Peyer's patch (tissue), 4 donors: ENCODE data around the gene AZI2. TPM values are rescaled to one million over a fixed set of nuclear protein-coding genes. Genes with fewer than 3 reads are reported as not detected.
A peak's percentile ranks its signal among the peaks of the same experiment; 100 is the strongest.

Experiments
- DNase-seq, 3 donors: peaks; one replicate each; pipeline ENCODE4 v3.0.0-alpha.2; 2017 to 2019
- H3K27ac ChIP-seq, 4 donors: fragments of 200-600 bp; sonication (generic); one replicate each; pipeline ENCODE4 v1.5.1; 2016 to 2019
- H3K27me3 ChIP-seq, 2 donors: fragments of 200-600 bp; sonication (generic); one replicate each; pipeline ENCODE4 v1.5.1; 2019
- H3K36me3 ChIP-seq, 3 donors: fragments of 200-600 bp; sonication (generic); one replicate each; pipeline ENCODE4 v1.5.1; 2016 to 2019
- H3K4me1 ChIP-seq, 4 donors: fragments of 200-600 bp; sonication (generic); one replicate each; pipeline ENCODE4 v1.5.1; 2016 to 2019
- H3K4me3 ChIP-seq, 4 donors: fragments of 200-600 bp; sonication (generic); 1 replicate in 3 of 4; 2 replicates in 1 of 4; pipeline ENCODE4 v1.5.1; 2016 to 2019; ENCODE audit warnings: mild to moderate bottlenecking in 1 of 4
- H3K9me3 ChIP-seq, 4 donors: fragments of 200-600 bp; sonication (generic); one replicate each; pipeline ENCODE4 v1.5.1; 2016 to 2019; ENCODE audit warnings: mild to moderate bottlenecking in 1 of 4
- CTCF ChIP-seq, 6 experiments: fragments of 450-650 bp in 4 of 6; fragments of 200-600 bp in 2 of 6; sonication (generic) in 1 of 6; IDR thresholded peaks; one replicate each; pipeline ENCODE4 v1.5.1; 2017 to 2019; ENCODE audit warnings: antibody characterized with exemption in 6 of 6, mild to moderate bottlenecking in 3 of 6, moderate library complexity in 1 of 6
- POLR2A ChIP-seq, 2 donors: fragments of 450-650 bp; IDR thresholded peaks; one replicate each; pipeline ENCODE4 v1.5.1; 2017; ENCODE audit warnings: antibody characterized with exemption in 2 of 2, mild to moderate bottlenecking in 2 of 2, moderate library complexity in 2 of 2
- total RNA-seq, 4 donors: library from RNA; depleted of rRNA; stranded (reverse); fragments of >200 nt; gene quantifications; one replicate each; pipeline ENCODE4 v1.1.0, GENCODE V29; 2016

The AZI2 gene
- total RNA-seq, 4 donors from 2014 or later: 37.8 to 139 (median 49.4) TPM

- Histone ChIP-seq H3K9me3 (no peaks in the 10 kb centered on the region), H3K27me3 (no peaks in the 10 kb centered on the region), H3K27ac (no peak overlapping the region), H3K36me3 (no peaks in the 10 kb centered on the region), H3K4me3 (no peak overlapping the region), H3K4me1 (no peaks in the 10 kb centered on the region)
- DNase-seq: no peak
- TF ChIP-seq POLR2A (IDR thresholded peaks at IDR 0.05) (no peak), CTCF (IDR thresholded peaks at IDR 0.05) (no peak)
Observed at GRCh38 chr3:28291577-28291976, 57.0 kb downstream of the AZI2 start.

GRCh38 chr3:28290863-28291300 lies 57.7 kb downstream of the AZI2 start:
- H3K9me3 ChIP-seq: no peaks in the 10 kb centered on the region
- no peaks in the 10 kb centered on the region for H3K4me1 ChIP-seq
- no peaks in the 10 kb centered on the region for H3K36me3 ChIP-seq
- no peak overlapping the region for H3K4me3 ChIP-seq
- TF ChIP-seq POLR2A (IDR thresholded peaks at IDR 0.05) (no peak), CTCF (IDR thresholded peaks at IDR 0.05) (no peak)
- no peaks in the 10 kb centered on the region for H3K27me3 ChIP-seq
- no peak overlapping the region for H3K27ac ChIP-seq
- no peak for DNase-seq

- no peaks in the 10 kb centered on the region for H3K9me3 ChIP-seq
- H3K27ac ChIP-seq: no peak overlapping the region
- TF ChIP-seq POLR2A (IDR thresholded peaks at IDR 0.05) (no peak), CTCF (IDR thresholded peaks at IDR 0.05) (no peak)
- no peak for DNase-seq
- no peaks in the 10 kb centered on the region for H3K36me3 ChIP-seq
- no peaks in the 10 kb centered on the region for H3K27me3 ChIP-seq
- no peaks in the 10 kb centered on the region for H3K4me1 ChIP-seq
- no peak overlapping the region for H3K4me3 ChIP-seq
Observed at GRCh38 chr3:28287046-28287445, 61.6 kb downstream of the AZI2 start.

- no peaks in the 10 kb centered on the region for H3K4me1 ChIP-seq
- no peak overlapping the region for H3K27ac ChIP-seq
- DNase-seq: no peak
- no peak overlapping the region for H3K4me3 ChIP-seq
- H3K36me3 ChIP-seq: no peaks in the 10 kb centered on the region
- TF ChIP-seq POLR2A (IDR thresholded peaks at IDR 0.05) (no peak), CTCF (IDR thresholded peaks at IDR 0.05) (peak in 5 of 6 experiments; percentile 47 to 84 (median 78))
- no peaks in the 10 kb centered on the region for H3K27me3 ChIP-seq
- H3K9me3 ChIP-seq: no peaks in the 10 kb centered on the region
Observed at GRCh38 chr3:28286595-28286994, 62.0 kb downstream of the AZI2 start.

GRCh38 chr3:28280781-28281180 lies 67.8 kb downstream of the AZI2 start:
- TF ChIP-seq POLR2A (IDR thresholded peaks at IDR 0.05): no peak
- no peak for TF ChIP-seq CTCF (IDR thresholded peaks at IDR 0.05)
- H3K36me3 ChIP-seq: no peaks in the 10 kb centered on the region
- no peak for DNase-seq
- H3K27ac ChIP-seq: no peak overlapping the region
- no peaks in the 10 kb centered on the region for H3K4me1 ChIP-seq
- no peaks in the 10 kb centered on the region for H3K27me3 ChIP-seq
- no peaks in the 10 kb centered on the region for H3K9me3 ChIP-seq
- no peak overlapping the region for H3K4me3 ChIP-seq

GRCh38 chr3:28279770-28280169 lies 68.9 kb downstream of the AZI2 start:
- DNase-seq: no peak
- Histone ChIP-seq H3K27ac (no peak overlapping the region), H3K36me3 (peaks cover 0 to 2% (median 0%) of the 10 kb centered on the region in 3 donors), H3K27me3 (no peaks in the 10 kb centered on the region), H3K4me1 (no peaks in the 10 kb centered on the region), H3K9me3 (no peaks in the 10 kb centered on the region), H3K4me3 (no peak overlapping the region)
- TF ChIP-seq CTCF (IDR thresholded peaks at IDR 0.05) (no peak), POLR2A (IDR thresholded peaks at IDR 0.05) (no peak)
